GM23338 (cell line): ENCODE results near the gene TIMM10B. TPM values are rescaled to one million over a fixed set of nuclear protein-coding genes. Genes with fewer than 3 reads are reported as not detected.

Experiments
- ATAC-seq: fragments of 200-7000 bp; cut with Tn5 transposase; 3 replicates; pipeline ENCODE4 v1.9.1; 2020
- DNase-seq: peaks from one replicate; pipeline ENCODE4 v3.0.0-alpha.2; 2015; ENCODE audit warnings: low spot score
- H2AFZ ChIP-seq: fragments of 200-600 bp; sonication (generic); 2 replicates; pipeline ENCODE4 v1.8.0; 2016; ENCODE audit warnings: antibody characterized with exemption, mild to moderate bottlenecking, moderate library complexity
- H3F3A ChIP-seq: fragments of 200-600 bp; sonication (generic); replicated peaks from 2 replicates; pipeline ENCODE4 v1.8.0; 2017; ENCODE audit warnings: antibody characterized with exemption, mixed run types, low read depth
- H3K27ac ChIP-seq: fragments of 200-600 bp; sonication (generic); 2 replicates; pipeline ENCODE4 v1.6.1; 2016; ENCODE audit warnings: low read depth
- H3K27me3 ChIP-seq: fragments of 200-600 bp; sonication (generic); 2 replicates; pipeline ENCODE4 v1.8.0; 2016; ENCODE audit warnings: mild to moderate bottlenecking, mixed run types, moderate library complexity; ENCODE audit not compliant: insufficient read depth
- H3K36me3 ChIP-seq: fragments of 200-600 bp; sonication (generic); 2 replicates; pipeline ENCODE4 v1.8.0; 2016; ENCODE audit warnings: mild to moderate bottlenecking; ENCODE audit not compliant: insufficient read depth
- H3K4me1 ChIP-seq: fragments of 200-600 bp; sonication (generic); 2 replicates; pipeline ENCODE4 v1.8.0; 2016; ENCODE audit warnings: mild to moderate bottlenecking, moderate library complexity; ENCODE audit not compliant: insufficient read depth
- H3K4me2 ChIP-seq: fragments of 200-600 bp; sonication (generic); 2 replicates; pipeline ENCODE4 v1.7.1; 2017; ENCODE audit warnings: mixed run types
- H3K4me3 ChIP-seq: fragments of 200-600 bp; sonication (generic); 2 replicates; pipeline ENCODE4 v1.6.1; 2016; ENCODE audit warnings: mixed run types
- H3K79me2 ChIP-seq: fragments of 200-600 bp; sonication (generic); replicated peaks from 2 replicates; pipeline ENCODE4 v1.8.0; 2017; ENCODE audit warnings: mild to moderate bottlenecking; ENCODE audit not compliant: insufficient read depth
- H3K9me2 ChIP-seq: fragments of 200-600 bp; sonication (generic); 2 replicates; pipeline ENCODE4 v1.8.0; 2017; ENCODE audit not compliant: insufficient read depth
- H4K20me1 ChIP-seq: fragments of 200-600 bp; sonication (generic); replicated peaks from 2 replicates; pipeline ENCODE4 v1.8.0; 2017; ENCODE audit warnings: mild to moderate bottlenecking; ENCODE audit not compliant: insufficient read depth
- H3K27ac Mint-ChIP-seq: 2 replicates; pipeline ENCODE4 v1.8.0; 2020; ENCODE audit warnings: inconsistent platforms, mild to moderate bottlenecking, moderate library complexity, mixed read lengths
- H3K27me3 Mint-ChIP-seq: 3 replicates; pipeline ENCODE4 v1.8.0; 2022; ENCODE audit warnings: low read depth, mild to moderate bottlenecking, moderate library complexity, mixed read lengths, inconsistent platforms; ENCODE audit not compliant: insufficient read depth, poor library complexity
- H3K36me3 Mint-ChIP-seq: 3 replicates; pipeline ENCODE4 v1.8.0; 2021; ENCODE audit warnings: low read depth, mild to moderate bottlenecking, inconsistent platforms, moderate library complexity, mixed read lengths
- H3K4me1 Mint-ChIP-seq: 3 replicates; pipeline ENCODE4 v1.8.0; 2020; ENCODE audit warnings: mild to moderate bottlenecking, inconsistent platforms, mixed read lengths
- H3K4me3 Mint-ChIP-seq: 3 replicates; pipeline ENCODE4 v1.8.0; 2021; ENCODE audit warnings: moderate library complexity, mild to moderate bottlenecking, inconsistent platforms, mixed read lengths
- H3K9me3 Mint-ChIP-seq: 3 replicates; pipeline ENCODE4 v1.8.0; 2020; ENCODE audit warnings: moderate library complexity, mild to moderate bottlenecking, inconsistent platforms, mixed read lengths
- CREB1 ChIP-seq: fragments of 250-450 bp; sonication (Bioruptor Pico); IDR thresholded peaks from 2 replicates; pipeline ENCODE4 v1.5.0; 2020; ENCODE audit warnings: low read depth, mild to moderate bottlenecking, moderate library complexity
- JUNB ChIP-seq: IDR thresholded peaks from one replicate; pipeline ENCODE4 v1.6.1; 2016; ENCODE audit warnings: antibody characterized with exemption; ENCODE audit not compliant: unreplicated experiment
- ZNF331 ChIP-seq: fragments of 250-450 bp; sonication (Bioruptor Pico); IDR thresholded peaks from 2 replicates; pipeline ENCODE4 v1.5.0; 2020; ENCODE audit warnings: low read depth, mild to moderate bottlenecking, moderate library complexity
- polyA plus RNA-seq: library from polyadenylated mRNA; unstranded; fragments of >200 nt; fragmentation: Nextera tagmentation; extraction: Ambion mirVana; gene quantifications from 2 replicates; pipeline ENCODE4 v1.2.1, GENCODE V29; 2016
- total RNA-seq: library from RNA; depleted of rRNA; stranded (reverse); fragments of >200 nt; shearing (Covaris generic); gene quantifications from 2 replicates; pipeline ENCODE4 v1.2.3, GENCODE V29; 2014
- TF ChIP-seq, protein P1 (sequence below): fragments of 250-450 bp; sonication (Bioruptor Pico); IDR thresholded peaks from 2 replicates; pipeline ENCODE4 v1.5.0; 2020; ENCODE audit warnings: mild to moderate bottlenecking, moderate library complexity

TIMM10B gene
- total and polyA plus RNA-seq, 2 experiments from 2014 or later: 30.8 to 54.2 TPM

DNA sequence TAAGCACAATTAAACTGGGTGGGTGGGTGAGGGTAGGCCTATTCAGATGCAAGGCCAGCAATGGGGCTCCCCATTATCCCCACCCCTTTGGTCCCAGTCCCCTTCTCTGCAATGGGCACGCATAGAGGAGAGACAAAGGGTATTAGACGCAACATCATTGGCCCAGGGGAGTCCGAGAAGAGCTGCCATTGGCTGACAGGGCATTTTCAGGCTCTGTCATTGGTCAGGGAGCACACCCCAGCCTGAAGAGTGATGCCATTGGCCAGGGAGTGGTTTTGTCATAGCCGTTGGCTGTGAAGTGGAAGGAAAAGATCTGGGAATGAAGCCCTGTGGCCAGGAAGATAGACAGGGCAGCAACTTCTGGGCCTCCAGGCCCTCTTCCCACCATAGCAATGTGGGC, 4.7 kb upstream of the TIMM10B start (continued):
- no peak for TF ChIP-seq ZNF331

DNA sequence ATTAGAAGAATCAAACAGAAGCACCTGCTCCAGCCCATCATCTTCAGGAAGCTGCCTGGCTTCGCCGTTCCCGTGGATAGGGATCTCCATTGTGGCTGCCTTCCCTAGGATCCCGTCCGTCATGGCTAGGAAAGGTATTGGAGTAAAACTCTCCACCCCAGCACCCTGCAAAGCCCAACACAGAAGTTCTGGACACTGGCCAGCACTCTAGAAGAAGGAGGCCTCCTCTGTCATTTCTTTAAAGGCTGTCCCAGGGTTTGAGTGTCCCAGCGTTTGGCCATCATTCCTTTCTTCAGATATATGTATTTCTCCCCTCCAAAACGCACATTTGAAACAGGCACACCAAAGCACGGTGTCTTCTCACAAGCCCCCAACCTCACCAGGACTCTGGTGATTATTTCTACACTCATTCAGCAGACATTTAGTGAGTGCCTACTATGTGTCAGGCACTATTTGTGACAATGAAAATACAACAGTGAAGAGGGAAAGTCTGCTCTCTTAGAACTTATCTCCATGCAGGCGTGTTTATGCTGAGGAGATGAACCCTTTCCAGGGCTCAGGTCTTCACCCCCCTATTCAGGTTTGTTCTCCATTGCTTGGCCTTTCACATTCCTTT, 894 bp upstream of the TIMM10B start:
- DNase-seq: no peak
- Histone ChIP-seq H3K4me2 (peak overlapping the region; percentile 96), H4K20me1 (peaks cover 14% of the 10 kb centered on the region), H2AFZ (0 out of 2 replicates have a peak overlapping the region, but pooled peaks have one; percentile 29), H3K9me2 (no peaks in the 10 kb centered on the region), H3K27me3 (no peaks in the 10 kb centered on the region), H3K79me2 (peaks cover 49% of the 10 kb centered on the region), H3K4me1 (peaks cover 9% of the 10 kb centered on the region; the same call in 1 of the 2 replicates), H3K4me3 (peak overlapping the region; percentile 95), H3F3A (peaks cover 13% of the 10 kb centered on the region; the same call in 1 of the 2 replicates), H3K27ac (peak overlapping the region; percentile 96), H3K36me3 (peaks cover 32% of the 10 kb centered on the region)
- H3K36me3 Mint-ChIP-seq: peaks cover 52% of the 10 kb centered on the region
- peak overlapping the region; percentile 99 for H3K27ac Mint-ChIP-seq
- peaks cover 21% of the 10 kb centered on the region for H3K4me1 Mint-ChIP-seq
- H3K9me3 Mint-ChIP-seq: no peaks in the 10 kb centered on the region; the same call in 2 of the 3 replicates
- TF ChIP-seq, protein P1, sequence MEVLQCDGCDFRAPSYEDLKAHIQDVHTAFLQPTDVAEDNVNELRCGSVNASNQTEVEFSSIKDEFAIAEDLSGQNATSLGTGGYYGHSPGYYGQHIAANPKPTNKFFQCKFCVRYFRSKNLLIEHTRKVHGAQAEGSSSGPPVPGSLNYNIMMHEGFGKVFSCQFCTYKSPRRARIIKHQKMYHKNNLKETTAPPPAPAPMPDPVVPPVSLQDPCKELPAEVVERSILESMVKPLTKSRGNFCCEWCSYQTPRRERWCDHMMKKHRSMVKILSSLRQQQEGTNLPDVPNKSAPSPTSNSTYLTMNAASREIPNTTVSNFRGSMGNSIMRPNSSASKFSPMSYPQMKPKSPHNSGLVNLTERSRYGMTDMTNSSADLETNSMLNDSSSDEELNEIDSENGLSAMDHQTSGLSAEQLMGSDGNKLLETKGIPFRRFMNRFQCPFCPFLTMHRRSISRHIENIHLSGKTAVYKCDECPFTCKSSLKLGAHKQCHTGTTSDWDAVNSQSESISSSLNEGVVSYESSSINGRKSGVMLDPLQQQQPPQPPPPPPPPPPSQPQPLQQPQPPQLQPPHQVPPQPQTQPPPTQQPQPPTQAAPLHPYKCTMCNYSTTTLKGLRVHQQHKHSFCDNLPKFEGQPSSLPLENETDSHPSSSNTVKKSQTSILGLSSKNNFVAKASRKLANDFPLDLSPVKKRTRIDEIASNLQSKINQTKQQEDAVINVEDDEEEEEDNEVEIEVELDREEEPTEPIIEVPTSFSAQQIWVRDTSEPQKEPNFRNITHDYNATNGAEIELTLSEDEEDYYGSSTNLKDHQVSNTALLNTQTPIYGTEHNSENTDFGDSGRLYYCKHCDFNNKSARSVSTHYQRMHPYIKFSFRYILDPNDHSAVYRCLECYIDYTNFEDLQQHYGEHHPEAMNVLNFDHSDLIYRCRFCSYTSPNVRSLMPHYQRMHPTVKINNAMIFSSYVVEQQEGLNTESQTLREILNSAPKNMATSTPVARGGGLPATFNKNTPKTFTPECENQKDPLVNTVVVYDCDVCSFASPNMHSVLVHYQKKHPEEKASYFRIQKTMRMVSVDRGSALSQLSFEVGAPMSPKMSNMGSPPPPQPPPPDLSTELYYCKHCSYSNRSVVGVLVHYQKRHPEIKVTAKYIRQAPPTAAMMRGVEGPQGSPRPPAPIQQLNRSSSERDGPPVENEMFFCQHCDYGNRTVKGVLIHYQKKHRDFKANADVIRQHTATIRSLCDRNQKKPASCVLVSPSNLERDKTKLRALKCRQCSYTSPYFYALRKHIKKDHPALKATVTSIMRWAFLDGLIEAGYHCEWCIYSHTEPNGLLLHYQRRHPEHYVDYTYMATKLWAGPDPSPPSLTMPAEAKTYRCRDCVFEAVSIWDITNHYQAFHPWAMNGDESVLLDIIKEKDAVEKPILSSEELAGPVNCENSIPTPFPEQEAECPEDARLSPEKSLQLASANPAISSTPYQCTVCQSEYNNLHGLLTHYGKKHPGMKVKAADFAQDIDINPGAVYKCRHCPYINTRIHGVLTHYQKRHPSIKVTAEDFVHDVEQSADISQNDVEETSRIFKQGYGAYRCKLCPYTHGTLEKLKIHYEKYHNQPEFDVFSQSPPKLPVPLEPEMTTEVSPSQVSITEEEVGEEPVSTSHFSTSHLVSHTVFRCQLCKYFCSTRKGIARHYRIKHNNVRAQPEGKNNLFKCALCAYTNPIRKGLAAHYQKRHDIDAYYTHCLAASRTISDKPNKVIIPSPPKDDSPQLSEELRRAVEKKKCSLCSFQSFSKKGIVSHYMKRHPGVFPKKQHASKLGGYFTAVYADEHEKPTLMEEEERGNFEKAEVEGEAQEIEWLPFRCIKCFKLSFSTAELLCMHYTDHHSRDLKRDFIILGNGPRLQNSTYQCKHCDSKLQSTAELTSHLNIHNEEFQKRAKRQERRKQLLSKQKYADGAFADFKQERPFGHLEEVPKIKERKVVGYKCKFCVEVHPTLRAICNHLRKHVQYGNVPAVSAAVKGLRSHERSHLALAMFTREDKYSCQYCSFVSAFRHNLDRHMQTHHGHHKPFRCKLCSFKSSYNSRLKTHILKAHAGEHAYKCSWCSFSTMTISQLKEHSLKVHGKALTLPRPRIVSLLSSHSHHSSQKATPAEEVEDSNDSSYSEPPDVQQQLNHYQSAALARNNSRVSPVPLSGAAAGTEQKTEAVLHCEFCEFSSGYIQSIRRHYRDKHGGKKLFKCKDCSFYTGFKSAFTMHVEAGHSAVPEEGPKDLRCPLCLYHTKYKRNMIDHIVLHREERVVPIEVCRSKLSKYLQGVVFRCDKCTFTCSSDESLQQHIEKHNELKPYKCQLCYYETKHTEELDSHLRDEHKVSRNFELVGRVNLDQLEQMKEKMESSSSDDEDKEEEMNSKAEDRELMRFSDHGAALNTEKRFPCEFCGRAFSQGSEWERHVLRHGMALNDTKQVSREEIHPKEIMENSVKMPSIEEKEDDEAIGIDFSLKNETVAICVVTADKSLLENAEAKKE (CRISPR knock-in tag): no peak
- TF ChIP-seq JUNB (no peak), CREB1 (CRISPR knock-in tag) (no peak)
- peak overlapping the region; percentile 99 for H3K4me3 Mint-ChIP-seq
- no peak; the same call in 2 of the 3 replicates for ATAC-seq
- H3K27me3 Mint-ChIP-seq: peaks cover 11% of the 10 kb centered on the region
